H1 (cell line): Measurements from ENCODE around the gene RPP14.

ENCODE experiments used
- BRCA1 ChIP-seq: IDR thresholded peaks from 2 replicates; pipeline ENCODE4 v1.6.1; 2012; ENCODE audit warnings: low read depth, low read length, improper control_type of control experiment
- CBX8 ChIP-seq: fragments of 300-800, 300-1000 bp; sonication (generic); IDR thresholded peaks from 2 replicates; pipeline ENCODE4 v1.7.1; 2016; ENCODE audit warnings: low read depth, low read length, borderline replicate concordance
- EZH2 ChIP-seq: fragments of 200-600 bp; sonication (generic); IDR thresholded peaks from 2 replicates; pipeline ENCODE4 v1.7.1; 2012; ENCODE audit warnings: low read depth, mild to moderate bottlenecking, moderate library complexity, low read length, inconsistent platforms; ENCODE audit not compliant: severe bottlenecking
- HDAC2 ChIP-seq, 2 experiments: fragments of 300-600 bp in 1 of 2; sonication (generic) in 1 of 2; IDR thresholded peaks; 2 replicates each; pipeline ENCODE4 v1.6.1; 2011 to 2012; ENCODE audit warnings: low read depth in 2 of 2, low read length in 2 of 2, mild to moderate bottlenecking in 2 of 2, moderate library complexity in 2 of 2, borderline replicate concordance in 1 of 2, inconsistent platforms in 1 of 2
- POLR2A ChIP-seq, 2 experiments: IDR thresholded peaks; 1 replicate in 1 of 2; 2 replicates in 1 of 2; pipeline ENCODE4 v1.6.1; 2011; ENCODE audit warnings: low read depth in 2 of 2, low read length in 2 of 2, mild to moderate bottlenecking in 2 of 2; ENCODE audit errors: control extremely low read depth in 1 of 2
- ZNF274 ChIP-seq: IDR thresholded peaks from 2 replicates; pipeline ENCODE4 v1.7.0; 2012; ENCODE audit warnings: low read length, borderline replicate concordance; ENCODE audit errors: extremely low read depth
- TF ChIP-seq, protein P1 (sequence below), 3 experiments: IDR thresholded peaks; 1 replicate in 2 of 3; 2 replicates in 1 of 3; pipeline versions ENCODE4 v1.5.1 to v1.6.1; 2011; ENCODE audit warnings: low read length in 3 of 3, mild to moderate bottlenecking in 3 of 3, inconsistent platforms in 2 of 3, low read depth in 1 of 3, moderate library complexity in 1 of 3; ENCODE audit not compliant: insufficient read depth in 1 of 3; ENCODE audit errors: control extremely low read depth in 1 of 3
- TF ChIP-seq, protein P2 (sequence below): IDR thresholded peaks from 2 replicates; pipeline ENCODE4 v1.6.1; 2012; ENCODE audit warnings: inconsistent platforms

DNA sequence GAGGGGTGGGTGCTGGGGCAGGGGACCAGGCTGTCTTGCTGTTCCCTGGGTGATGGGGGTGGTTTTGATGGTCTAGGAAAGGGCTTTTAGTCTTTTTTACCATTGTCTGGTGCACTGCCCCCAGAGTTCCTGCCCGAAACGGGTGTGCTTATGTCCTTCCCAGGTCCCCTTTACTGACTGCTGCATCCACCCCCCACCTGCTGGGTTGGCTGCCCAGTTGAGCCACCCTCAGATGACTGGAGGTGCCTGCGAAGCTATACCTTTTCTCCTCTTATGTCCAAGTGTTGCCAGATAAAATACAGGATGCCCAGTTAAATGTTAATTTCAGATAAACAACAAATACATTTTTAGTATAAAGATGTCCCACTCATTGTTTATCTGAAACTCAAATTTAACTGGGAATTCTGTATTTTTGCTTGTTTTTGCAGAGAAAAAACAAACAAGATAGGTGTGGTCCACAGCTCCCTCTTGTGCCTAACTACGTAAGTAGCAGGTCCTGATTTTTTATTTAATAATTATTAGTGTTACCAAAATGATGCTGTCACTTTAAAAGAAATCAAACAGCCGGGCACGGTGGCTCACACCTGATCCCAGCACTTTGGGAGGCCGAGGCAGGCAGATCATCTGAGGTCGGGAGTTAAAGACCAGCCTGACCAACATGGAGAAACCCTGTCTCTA lies 6.1 kb upstream of the RPP14 start:
- TF ChIP-seq CBX8, result no peak
- TF ChIP-seq, protein P1, sequence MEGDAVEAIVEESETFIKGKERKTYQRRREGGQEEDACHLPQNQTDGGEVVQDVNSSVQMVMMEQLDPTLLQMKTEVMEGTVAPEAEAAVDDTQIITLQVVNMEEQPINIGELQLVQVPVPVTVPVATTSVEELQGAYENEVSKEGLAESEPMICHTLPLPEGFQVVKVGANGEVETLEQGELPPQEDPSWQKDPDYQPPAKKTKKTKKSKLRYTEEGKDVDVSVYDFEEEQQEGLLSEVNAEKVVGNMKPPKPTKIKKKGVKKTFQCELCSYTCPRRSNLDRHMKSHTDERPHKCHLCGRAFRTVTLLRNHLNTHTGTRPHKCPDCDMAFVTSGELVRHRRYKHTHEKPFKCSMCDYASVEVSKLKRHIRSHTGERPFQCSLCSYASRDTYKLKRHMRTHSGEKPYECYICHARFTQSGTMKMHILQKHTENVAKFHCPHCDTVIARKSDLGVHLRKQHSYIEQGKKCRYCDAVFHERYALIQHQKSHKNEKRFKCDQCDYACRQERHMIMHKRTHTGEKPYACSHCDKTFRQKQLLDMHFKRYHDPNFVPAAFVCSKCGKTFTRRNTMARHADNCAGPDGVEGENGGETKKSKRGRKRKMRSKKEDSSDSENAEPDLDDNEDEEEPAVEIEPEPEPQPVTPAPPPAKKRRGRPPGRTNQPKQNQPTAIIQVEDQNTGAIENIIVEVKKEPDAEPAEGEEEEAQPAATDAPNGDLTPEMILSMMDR (IDR thresholded peaks at IDR 0.05; ENCODE audit: control extremely low read depth in 1 of 3, insufficient read depth in 1 of 3, low read depth in 1 of 3, low read length in 3 of 3), result peak in 2 of 3 experiments; percentile 42 to 44; a peak in 2 of 4 replicates
- no peak for TF ChIP-seq EZH2
- TF ChIP-seq, protein P2, sequence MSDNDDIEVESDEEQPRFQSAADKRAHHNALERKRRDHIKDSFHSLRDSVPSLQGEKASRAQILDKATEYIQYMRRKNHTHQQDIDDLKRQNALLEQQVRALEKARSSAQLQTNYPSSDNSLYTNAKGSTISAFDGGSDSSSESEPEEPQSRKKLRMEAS, result no peak
- TF ChIP-seq BRCA1, result no peak
- TF ChIP-seq HDAC2 (IDR thresholded peaks at IDR 0.05; ENCODE audit: borderline replicate concordance in 1 of 2, low read depth in 2 of 2, low read length in 2 of 2), result no peak
- no peak for TF ChIP-seq ZNF274
- no peak for TF ChIP-seq POLR2A (IDR thresholded peaks at IDR 0.05; ENCODE audit: control extremely low read depth in 1 of 2, low read depth in 2 of 2, low read length in 2 of 2)
